DOHH2 (cell line): ENCODE measurements around the gene SOX18.

ENCODE experiments used
- H3F3A ChIP-seq: fragments of 200-600 bp; sonication (generic), shearing (Covaris generic); 2 replicates; pipeline ENCODE4 v1.6.0; 2016; ENCODE audit warnings: antibody characterized with exemption, mild to moderate bottlenecking; ENCODE audit not compliant: control insufficient read depth, insufficient read depth
- H3K27ac ChIP-seq: fragments of 200-600 bp; sonication (generic); 2 replicates; pipeline ENCODE4 v1.5.1; 2014; ENCODE audit warnings: low read depth, mild to moderate bottlenecking, low read length, moderate library complexity
- H3K27me3 ChIP-seq: fragments of 200-600 bp; sonication (generic); 2 replicates; pipeline ENCODE4 v1.6.1; 2014; ENCODE audit warnings: mild to moderate bottlenecking, low read length, mixed read lengths; ENCODE audit not compliant: control insufficient read depth
- H3K36me3 ChIP-seq: fragments of 200-600 bp; sonication (generic); 2 replicates; pipeline ENCODE4 v1.6.1; 2014; ENCODE audit warnings: mild to moderate bottlenecking, low read length, moderate library complexity, mixed read lengths; ENCODE audit not compliant: control insufficient read depth
- H3K4me1 ChIP-seq: fragments of 200-600 bp; sonication (generic); 2 replicates; pipeline ENCODE4 v1.6.1; 2014; ENCODE audit warnings: mild to moderate bottlenecking, low read length, mixed read lengths; ENCODE audit not compliant: control insufficient read depth
- H3K4me2 ChIP-seq: fragments of 200-600 bp; sonication (generic); 2 replicates; pipeline ENCODE4 v1.6.0; 2014; ENCODE audit warnings: mild to moderate bottlenecking, low read length, moderate library complexity
- H3K4me3 ChIP-seq: fragments of 200-600 bp; sonication (generic); 2 replicates; pipeline ENCODE4 v1.5.1; 2014; ENCODE audit warnings: mild to moderate bottlenecking, low read length, mixed read lengths
- H3K79me2 ChIP-seq: fragments of 200-600 bp; sonication (generic); 2 replicates; pipeline ENCODE4 v1.6.1; 2014; ENCODE audit warnings: mild to moderate bottlenecking, low read length, mixed read lengths; ENCODE audit not compliant: control insufficient read depth
- H3K9me2 ChIP-seq: fragments of 200-600 bp; sonication (generic); replicated peaks from 2 replicates; pipeline ENCODE4 v1.6.1; 2014; ENCODE audit warnings: mild to moderate bottlenecking, low read length, mixed read lengths; ENCODE audit not compliant: control insufficient read depth
- H3K9me3 ChIP-seq: fragments of 200-600 bp; sonication (generic); 2 replicates; pipeline ENCODE4 v1.6.1; 2014; ENCODE audit warnings: antibody characterized with exemption, low read length, mixed read lengths; ENCODE audit not compliant: control insufficient read depth, insufficient read depth
- H4K20me1 ChIP-seq: fragments of 200-600 bp; sonication (generic); 2 replicates; pipeline ENCODE4 v1.6.0; 2014; ENCODE audit warnings: low read depth, mild to moderate bottlenecking, antibody characterized with exemption, low read length, moderate library complexity; ENCODE audit not compliant: control insufficient read depth, insufficient read depth
- CTCF ChIP-seq: fragments of 200-600 bp; sonication (generic); IDR thresholded peaks from one replicate; pipeline ENCODE4 v1.5.1; 2014; ENCODE audit warnings: antibody characterized with exemption, mild to moderate bottlenecking, low read depth, low read length; ENCODE audit not compliant: poor library complexity, severe bottlenecking
- EZH2phosphoT487 ChIP-seq: fragments of 200-600 bp; sonication (generic); IDR thresholded peaks from 2 replicates; pipeline ENCODE4 v1.6.1; 2017; ENCODE audit warnings: borderline replicate concordance, mild to moderate bottlenecking, antibody characterized with exemption, low read length, moderate library complexity, mixed read lengths

Gene SOX18

GRCh38 chr20:64062596-64063388 lies 13.4 kb upstream of the SOX18 start, which contains the start of gene TCEA2:
TSS of gene TCEA2 (plus strand) at chr20:64063198. CDS start at chr20:64063313, 115 bp downstream.
- peaks cover 13% of the 10 kb centered on the region for H3K79me2 ChIP-seq
- H3K4me2 ChIP-seq: peak within 1 kb of the TSS; percentile 76
- H4K20me1 ChIP-seq: no peaks in the 10 kb centered on the region
- peaks cover 56% of the 10 kb centered on the region for H3K4me1 ChIP-seq
- TF ChIP-seq CTCF (no peak), EZH2phosphoT487 (no peak)
- H3K4me3 ChIP-seq: peak within 1 kb of the TSS; percentile 86
- H3K27me3 ChIP-seq: no peaks in the 10 kb centered on the region; the same call in 1 of the 2 replicates
- no peaks in the 10 kb centered on the region for H3K9me2 ChIP-seq
- no peaks in the 10 kb centered on the region for H3K36me3 ChIP-seq
- H3K9me3 ChIP-seq: no peaks in the 10 kb centered on the region
- H3F3A ChIP-seq: peaks cover 2% of the 10 kb centered on the region; the same call in 1 of the 2 replicates
- H3K27ac ChIP-seq: no peak within 1 kb of the TSS

GRCh38 chr20:64062276-64062595 lies 12.8 kb upstream of the SOX18 start:
- no peaks in the 10 kb centered on the region; the same call in 1 of the 2 replicates for H3K27me3 ChIP-seq
- no peaks in the 10 kb centered on the region for H4K20me1 ChIP-seq
- peak overlapping the region; percentile 86 for H3K4me3 ChIP-seq
- H3K27ac ChIP-seq: no peak overlapping the region
- no peaks in the 10 kb centered on the region for H3K9me3 ChIP-seq
- no peaks in the 10 kb centered on the region for H3K9me2 ChIP-seq
- no peaks in the 10 kb centered on the region for H3K36me3 ChIP-seq
- peak overlapping the region; percentile 74 for H3K4me2 ChIP-seq
- H3K4me1 ChIP-seq: peaks cover 61% of the 10 kb centered on the region
- peaks cover 13% of the 10 kb centered on the region for H3K79me2 ChIP-seq
- TF ChIP-seq CTCF: no peak
- no peak for TF ChIP-seq EZH2phosphoT487
- H3F3A ChIP-seq: peaks cover 2% of the 10 kb centered on the region; the same call in 1 of the 2 replicates

DNA sequence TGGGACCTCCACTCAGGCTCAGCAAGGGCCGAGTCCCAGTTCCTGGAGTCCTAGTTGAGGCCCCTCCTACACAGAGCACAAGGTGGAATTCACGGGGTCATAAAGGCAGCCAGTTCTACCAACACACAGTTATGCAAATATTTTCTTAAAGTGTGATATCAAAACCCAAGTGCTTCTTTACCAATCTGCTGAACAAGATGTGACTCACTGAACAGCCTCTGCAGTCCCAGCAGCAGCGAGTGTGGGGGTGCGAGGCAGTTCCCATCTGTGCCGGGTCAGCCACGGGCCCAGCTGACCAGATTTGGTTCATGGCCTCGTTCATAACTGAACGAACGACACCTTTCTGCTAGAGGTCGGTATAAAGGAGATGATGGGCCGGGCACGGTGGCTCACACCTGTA lies 9.1 kb upstream of the SOX18 start:
- peaks cover 4% of the 10 kb centered on the region for H3K79me2 ChIP-seq
- no peaks in the 10 kb centered on the region for H3F3A ChIP-seq
- H3K4me1 ChIP-seq: peaks cover 26% of the 10 kb centered on the region
- H3K36me3 ChIP-seq: no peaks in the 10 kb centered on the region
- H3K9me3 ChIP-seq: no peaks in the 10 kb centered on the region
- H3K9me2 ChIP-seq: no peaks in the 10 kb centered on the region
- H3K27ac ChIP-seq: no peak overlapping the region
- peak overlapping the region; percentile 54 for H3K4me3 ChIP-seq
- H3K27me3 ChIP-seq: peaks cover 19% of the 10 kb centered on the region
- TF ChIP-seq CTCF (no peak), EZH2phosphoT487 (no peak)
- H4K20me1 ChIP-seq: no peaks in the 10 kb centered on the region
- peak overlapping the region; percentile 66 for H3K4me2 ChIP-seq
